Activated CD4-positive, alpha-beta memory T cell treated with anti-CD3 and anti-CD28 coated beads, Interleukin-2, amount 10 ng/mL, durations not matched to agents 7 days and 5 days (primary cell): ENCODE data around the gene CAPN2. TPM values are rescaled to one million over a fixed set of nuclear protein-coding genes. Genes with fewer than 3 reads are reported as not detected.
A peak's percentile ranks its signal among the peaks of the same experiment; 100 is the strongest.

Experiments used
- CTCF ChIA-PET: fragments of 350-600 bp; sonication (Branson Sonifier 250); formaldehyde crosslinking; loops from one replicate; lab custom pipeline; 2021; ENCODE audit warnings: antibody characterized with exemption, inconsistent platforms; lab: Charles Lee
- POLR2A ChIA-PET: fragments of 350-600 bp; sonication (Branson Sonifier 250); formaldehyde crosslinking; loops from one replicate; lab custom pipeline; 2021; ENCODE audit warnings: antibody characterized with exemption; lab: Charles Lee
- DNase-seq: peaks from one replicate; pipeline ENCODE4 v3.0.0-alpha.2; 2020
- H3K27ac Mint-ChIP-seq: one replicate; pipeline ENCODE4 v1.8.0; 2021; ENCODE audit warnings: mild to moderate bottlenecking, mixed read lengths
- H3K27me3 Mint-ChIP-seq: one replicate; pipeline ENCODE4 v1.8.0; 2021; ENCODE audit warnings: mixed read lengths
- H3K36me3 Mint-ChIP-seq: one replicate; pipeline ENCODE4 v1.8.0; 2021; ENCODE audit warnings: low read depth, mixed read lengths
- H3K4me1 Mint-ChIP-seq: one replicate; pipeline ENCODE4 v1.8.0; 2021; ENCODE audit warnings: mixed read lengths
- H3K4me3 Mint-ChIP-seq: one replicate; pipeline ENCODE4 v1.8.0; 2021; ENCODE audit warnings: mild to moderate bottlenecking, mixed read lengths
- H3K9me3 Mint-ChIP-seq: one replicate; pipeline ENCODE4 v1.8.0; 2021; ENCODE audit warnings: mixed read lengths
- total RNA-seq, 2 experiments: library from RNA; stranded (reverse); gene quantifications; one replicate each; pipeline ENCODE4 v1.2.3, GENCODE V29; 2021

Gene CAPN2
- total RNA-seq, 2 experiments from 2014 or later = 263 TPM

DNA sequence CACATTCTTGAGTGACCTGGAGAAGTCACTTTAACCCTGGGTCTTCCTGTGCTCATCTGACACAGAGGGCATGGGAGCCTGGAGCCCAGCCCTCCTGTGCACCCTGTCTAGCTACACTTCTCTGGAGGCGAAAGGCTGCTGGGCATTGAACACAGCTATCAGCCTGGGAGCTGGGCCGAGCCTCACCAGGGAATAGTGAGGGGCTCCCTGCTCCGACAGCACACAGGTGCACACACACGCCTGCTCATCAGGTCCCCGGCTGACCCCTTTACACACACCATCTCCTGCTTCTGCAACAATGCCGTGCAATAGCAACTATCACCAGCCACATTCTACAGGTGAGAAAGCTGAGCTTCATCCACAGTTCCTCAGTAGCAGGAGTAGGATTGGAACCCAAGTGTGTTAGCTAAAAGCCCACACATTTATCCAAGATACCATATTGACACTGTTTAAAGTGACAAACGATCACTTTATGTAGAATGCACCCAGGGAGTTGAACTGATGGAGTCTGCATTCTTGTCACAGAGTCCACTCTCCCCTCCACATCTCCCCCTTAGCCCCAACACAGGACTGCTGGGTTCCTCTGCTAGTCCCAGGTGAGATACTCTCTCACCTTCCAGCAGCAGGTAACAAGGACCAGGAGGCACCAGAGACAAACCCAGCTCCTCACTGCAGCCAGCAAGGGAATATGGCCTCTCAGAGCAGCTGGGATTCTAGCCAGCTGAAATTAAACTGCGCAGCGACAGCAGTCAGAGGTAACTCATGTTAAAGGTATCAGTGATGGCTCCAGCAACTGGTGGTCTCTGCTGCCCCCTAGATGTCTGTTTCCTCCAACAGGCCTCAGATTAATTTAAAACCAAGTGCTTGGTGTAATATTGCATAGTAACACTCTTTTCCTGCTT is 28.5 kb upstream of the CAPN2 start:
- Mint-ChIP-seq H3K27me3 (peaks cover 25% of the 10 kb centered on the region), H3K36me3 (no peaks in the 10 kb centered on the region), H3K4me1 (peaks cover under 1% of the 10 kb centered on the region), H3K27ac (no peak overlapping the region), H3K9me3 (no peaks in the 10 kb centered on the region), H3K4me3 (no peak overlapping the region)
- ChIA-PET POLR2A (no interaction called here), CTCF (interaction anchor here (0.7 to 2.2 kb wide), 7 partner anchors 9 to 557 kb away, joined by 3 to 20 read pairs (median 4); partner anchors contain the start of gene TLR5)
- peak; percentile 48 for DNase-seq

DNA sequence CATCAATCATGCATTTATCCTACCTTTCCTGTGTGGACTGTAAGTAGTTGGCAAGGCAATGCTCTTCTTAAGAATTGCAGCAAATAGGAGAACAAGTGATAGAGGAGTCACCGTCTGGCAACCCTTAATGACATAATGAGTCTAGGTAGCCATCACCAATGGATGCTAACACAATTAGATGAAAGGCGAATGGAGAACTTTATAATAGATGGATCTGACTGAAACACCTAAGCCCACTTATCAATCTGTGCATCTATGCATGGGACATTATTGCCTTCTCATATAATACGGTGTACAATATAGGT is 27.9 kb upstream of the CAPN2 start:
- no peaks in the 10 kb centered on the region for H3K36me3 Mint-ChIP-seq
- DNase-seq = no peak
- H3K9me3 Mint-ChIP-seq = no peaks in the 10 kb centered on the region
- H3K4me3 Mint-ChIP-seq = no peak overlapping the region
- ChIA-PET CTCF (interaction anchor here (1.0 to 2.2 kb wide), 3 partner anchors 8 to 550 kb away, joined by 3 to 20 read pairs (median 3); partner anchors contain the start of gene TLR5), POLR2A (no interaction called here)
- no peak overlapping the region for H3K27ac Mint-ChIP-seq
- peaks cover 1% of the 10 kb centered on the region for H3K4me1 Mint-ChIP-seq
- peaks cover 28% of the 10 kb centered on the region for H3K27me3 Mint-ChIP-seq

DNA sequence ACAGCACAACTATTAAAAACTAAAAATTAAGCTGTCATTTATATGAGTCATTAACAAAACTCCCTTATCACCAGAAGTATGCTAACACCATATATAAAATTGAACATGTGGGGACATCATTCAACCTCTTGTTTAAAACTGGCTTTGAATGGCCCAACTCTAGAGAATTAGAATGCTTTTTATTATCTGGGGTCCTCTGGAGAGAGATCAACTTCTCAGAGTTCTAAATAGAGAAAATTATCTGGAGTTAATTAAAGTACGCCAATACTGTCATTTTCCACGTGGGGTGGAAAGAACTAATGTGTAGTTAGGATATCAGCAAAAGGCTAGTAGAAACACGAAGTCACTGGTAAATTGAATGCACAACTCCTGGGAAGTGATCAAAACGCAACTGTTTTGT is 21.2 kb upstream of the CAPN2 start:
- H3K4me3 Mint-ChIP-seq = no peak overlapping the region
- H3K36me3 Mint-ChIP-seq = no peaks in the 10 kb centered on the region
- peaks cover 1% of the 10 kb centered on the region for H3K4me1 Mint-ChIP-seq
- ChIA-PET POLR2A (no interaction called here), CTCF (no interaction called here)
- DNase-seq = no peak
- H3K27ac Mint-ChIP-seq = no peak overlapping the region
- H3K9me3 Mint-ChIP-seq = no peaks in the 10 kb centered on the region
- H3K27me3 Mint-ChIP-seq = peaks cover 14% of the 10 kb centered on the region

DNA sequence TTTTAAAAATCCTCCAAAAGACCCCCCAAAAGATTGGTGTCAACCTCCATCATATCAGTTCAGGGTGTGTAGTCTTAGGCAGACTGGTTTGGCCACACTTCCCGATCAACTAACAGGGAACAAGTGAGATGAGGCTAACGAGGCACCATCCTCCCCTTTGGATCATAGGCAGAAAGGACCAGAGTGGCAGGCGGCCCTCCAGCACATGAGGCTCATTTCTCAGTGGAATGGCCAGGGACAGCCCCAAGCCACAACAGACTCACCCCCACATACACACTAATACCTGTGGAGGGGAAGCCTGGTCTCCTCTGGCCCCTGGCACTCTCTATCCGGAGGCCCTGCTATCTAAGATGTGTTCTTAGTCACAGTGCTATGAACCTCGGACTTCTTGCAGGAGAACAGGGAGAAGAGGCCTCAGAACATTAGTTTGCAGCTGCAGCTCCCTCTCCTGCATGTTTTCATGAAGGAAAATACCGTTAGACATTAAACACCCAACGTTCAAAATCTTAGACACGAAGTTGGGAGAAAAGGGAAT is 17.3 kb upstream of the CAPN2 start:
- Mint-ChIP-seq H3K4me1 (peaks cover 10% of the 10 kb centered on the region), H3K27me3 (peaks cover 2% of the 10 kb centered on the region), H3K9me3 (no peaks in the 10 kb centered on the region), H3K4me3 (no peak overlapping the region), H3K27ac (no peak overlapping the region), H3K36me3 (no peaks in the 10 kb centered on the region)
- ChIA-PET CTCF (interaction anchor here (0.9 to 2.8 kb wide), 11 partner anchors 8 to 564 kb away, joined by 3 to 21 read pairs (median 6); no protein-coding TSS in a partner anchor), POLR2A (interaction anchor here (0.9 kb wide), 1 partner anchor 9 kb away, joined by 3 read pairs; no protein-coding TSS in a partner anchor)
- DNase-seq = no peak

DNA sequence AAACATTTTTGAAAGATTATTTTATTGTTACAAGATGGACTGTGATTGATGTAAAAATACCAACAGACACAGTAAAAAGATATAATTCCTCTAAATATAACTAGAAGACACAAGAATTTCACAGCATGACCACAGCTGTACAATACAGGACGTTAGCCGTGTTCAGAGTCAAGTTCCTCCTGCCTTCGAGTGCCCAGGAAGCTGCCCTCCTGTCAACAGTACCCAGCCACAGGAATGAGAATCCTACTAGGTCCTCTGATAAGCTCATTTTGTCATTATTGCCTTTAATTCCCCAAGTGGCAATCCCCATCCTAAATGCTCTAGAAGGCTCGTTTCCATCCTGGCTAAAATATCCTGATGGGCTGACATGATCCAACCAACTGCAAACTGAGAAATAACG is 16.4 kb upstream of the CAPN2 start:
- H3K4me3 Mint-ChIP-seq = no peak overlapping the region
- ChIA-PET POLR2A (interaction anchor here (0.9 kb wide), 2 partner anchors 10 to 16 kb away, joined by 3 read pairs; partner anchors contain the start of gene CAPN2), CTCF (interaction anchor here (0.7 to 2.8 kb wide), 17 partner anchors 9 to 607 kb away, joined by 3 to 21 read pairs (median 6); no protein-coding TSS in a partner anchor)
- H3K27me3 Mint-ChIP-seq = peaks cover 2% of the 10 kb centered on the region
- H3K9me3 Mint-ChIP-seq = no peaks in the 10 kb centered on the region
- H3K27ac Mint-ChIP-seq = no peak overlapping the region
- DNase-seq = no peak
- H3K4me1 Mint-ChIP-seq = peaks cover 15% of the 10 kb centered on the region
- H3K36me3 Mint-ChIP-seq = no peaks in the 10 kb centered on the region

DNA sequence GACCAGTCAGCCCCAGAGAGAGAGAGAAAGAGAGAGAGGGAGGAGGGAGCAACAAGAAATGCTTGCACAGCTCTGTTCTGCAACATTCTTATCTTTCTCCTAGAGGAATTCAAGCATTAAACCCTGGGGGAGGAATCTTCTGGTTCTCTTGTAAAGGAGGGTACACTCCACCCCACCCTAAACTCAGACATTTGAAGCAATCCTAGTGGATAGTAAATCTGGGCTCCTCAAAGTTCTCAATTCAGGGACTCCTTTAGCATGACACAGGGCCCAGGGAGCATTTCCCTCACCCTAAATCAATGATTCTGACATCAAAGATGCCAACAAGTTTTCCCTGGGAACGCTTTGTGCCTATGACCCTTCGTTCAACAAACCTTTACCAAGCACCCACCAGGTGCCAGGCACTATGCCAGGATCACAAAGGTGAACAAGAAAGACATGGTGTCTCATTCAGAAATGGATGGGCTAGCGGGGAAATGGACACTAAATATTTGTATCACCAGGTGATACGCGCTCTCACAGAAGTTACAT is 11.9 kb upstream of the CAPN2 start:
- H3K27me3 Mint-ChIP-seq = no peaks in the 10 kb centered on the region
- H3K27ac Mint-ChIP-seq = no peak overlapping the region
- H3K4me1 Mint-ChIP-seq = peaks cover 27% of the 10 kb centered on the region

DNA sequence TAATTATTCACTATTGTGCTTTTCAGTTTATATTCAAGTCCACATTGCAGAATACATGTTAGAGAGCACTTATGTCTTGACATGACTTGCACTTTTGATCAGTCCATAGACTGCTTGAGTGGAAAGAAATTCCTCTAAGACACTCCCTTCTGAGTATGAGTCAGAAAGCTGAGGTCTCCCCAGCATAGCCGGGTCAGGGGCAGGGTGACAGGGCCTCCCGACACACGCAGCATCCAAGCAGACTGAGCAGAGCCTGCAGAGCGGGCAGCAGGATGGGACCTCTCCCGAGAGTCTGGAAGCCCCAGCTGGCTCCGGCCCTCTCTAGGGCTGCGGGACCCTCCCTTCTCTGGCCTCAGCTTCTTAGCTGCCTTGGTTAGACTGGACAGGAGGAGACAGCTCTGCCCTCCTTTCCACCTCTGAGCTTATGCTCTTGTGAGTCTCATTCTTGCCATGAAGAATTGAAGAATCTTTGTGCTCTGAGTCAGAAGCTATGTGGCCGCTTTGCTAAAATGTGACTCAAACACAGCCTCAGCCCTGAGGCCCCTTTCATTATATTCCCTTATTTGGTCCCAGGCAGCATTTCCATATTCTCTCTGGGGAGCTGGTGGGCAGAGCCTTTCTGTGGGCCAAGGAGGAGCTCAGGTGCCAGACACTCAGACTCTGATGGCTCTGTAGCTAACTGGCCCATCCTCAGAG is 11.2 kb upstream of the CAPN2 start:
- ChIA-PET CTCF (interaction anchor here (0.8 to 4.1 kb wide), 7 partner anchors 10 to 406 kb away, joined by 3 to 35 read pairs (median 3); partner anchors contain the start of genes CAPN2 and TP53BP2), POLR2A (interaction anchor here (1.0 to 3.6 kb wide), 4 partner anchors 11 to 48 kb away, joined by 3 to 22 read pairs (median 6); partner anchors contain the start of gene CAPN2)
- no peak overlapping the region for H3K27ac Mint-ChIP-seq
- H3K4me1 Mint-ChIP-seq = peaks cover 27% of the 10 kb centered on the region
- no peaks in the 10 kb centered on the region for H3K36me3 Mint-ChIP-seq
- no peaks in the 10 kb centered on the region for H3K27me3 Mint-ChIP-seq
- no peak for DNase-seq
- no peak overlapping the region for H3K4me3 Mint-ChIP-seq
- H3K9me3 Mint-ChIP-seq = no peaks in the 10 kb centered on the region

More for the DNA sequence above, 11.9 kb upstream of the CAPN2 start:
- ChIA-PET CTCF (interaction anchor here (0.8 to 4.1 kb wide), 6 partner anchors 11 to 406 kb away, joined by 3 to 35 read pairs (median 8); partner anchors contain the start of gene CAPN2), POLR2A (interaction anchor here (1.0 to 3.6 kb wide), 5 partner anchors 12 to 49 kb away, joined by 3 to 22 read pairs (median 5); partner anchors contain the start of gene CAPN2)
- Mint-ChIP-seq H3K4me3 (no peak overlapping the region), H3K36me3 (no peaks in the 10 kb centered on the region), H3K9me3 (no peaks in the 10 kb centered on the region)
- no peak for DNase-seq

DNA sequence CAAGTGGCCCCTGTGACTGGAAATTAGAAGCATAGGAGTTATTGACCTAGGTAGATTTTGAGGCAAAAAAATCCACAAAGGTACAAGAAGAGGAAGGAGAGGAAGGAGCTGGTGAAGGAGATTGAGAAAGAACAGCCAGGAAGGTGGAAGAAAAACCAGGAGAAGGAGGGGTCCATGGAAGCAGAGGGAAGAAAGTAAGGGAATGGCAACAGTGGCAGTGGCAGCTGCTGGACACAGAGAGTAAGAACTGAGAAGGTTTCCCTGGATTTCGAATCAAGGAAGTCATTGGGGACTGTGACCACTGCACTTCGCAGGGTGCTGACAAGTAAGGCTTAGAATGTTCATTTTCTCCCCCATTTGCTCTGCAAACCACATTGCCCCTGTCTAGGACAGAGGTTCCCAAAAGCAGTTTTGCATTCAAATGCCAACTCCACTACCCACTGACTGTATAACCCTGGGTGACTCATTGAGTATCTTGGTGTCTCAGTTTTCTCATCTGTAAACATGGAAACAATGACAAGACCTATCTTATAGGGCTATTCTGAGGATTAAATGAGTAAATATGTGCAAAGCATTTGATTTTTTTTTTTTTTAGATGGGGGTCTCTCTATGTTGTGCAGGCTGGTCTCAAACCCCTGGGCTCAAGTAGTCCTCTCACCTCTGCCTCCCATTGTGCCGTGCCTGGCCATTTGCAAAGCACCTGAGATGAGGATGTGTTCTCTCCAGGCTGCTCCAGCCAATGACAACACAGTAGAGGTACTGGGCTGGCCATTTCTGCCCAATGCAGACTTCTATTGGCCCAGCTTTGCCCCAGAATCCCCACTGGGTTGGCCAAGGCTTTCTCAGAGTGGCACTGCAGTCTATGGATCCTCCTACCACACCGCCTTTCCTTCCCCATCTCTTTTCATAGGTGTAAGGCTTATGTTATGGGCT is 9.3 kb upstream of the CAPN2 start:
- CTCF ChIA-PET = interaction anchor here (2.8 to 2.9 kb wide), 2 partner anchors 8 to 47 kb away, joined by 14 to 29 read pairs; partner anchors contain the start of gene CAPN2
- Mint-ChIP-seq H3K9me3 (no peaks in the 10 kb centered on the region), H3K4me1 (peaks cover 39% of the 10 kb centered on the region), H3K36me3 (no peaks in the 10 kb centered on the region), H3K27ac (no peak overlapping the region), H3K4me3 (no peak overlapping the region), H3K27me3 (peaks cover under 1% of the 10 kb centered on the region)
- no peak for DNase-seq
- POLR2A ChIA-PET = no interaction called here

DNA sequence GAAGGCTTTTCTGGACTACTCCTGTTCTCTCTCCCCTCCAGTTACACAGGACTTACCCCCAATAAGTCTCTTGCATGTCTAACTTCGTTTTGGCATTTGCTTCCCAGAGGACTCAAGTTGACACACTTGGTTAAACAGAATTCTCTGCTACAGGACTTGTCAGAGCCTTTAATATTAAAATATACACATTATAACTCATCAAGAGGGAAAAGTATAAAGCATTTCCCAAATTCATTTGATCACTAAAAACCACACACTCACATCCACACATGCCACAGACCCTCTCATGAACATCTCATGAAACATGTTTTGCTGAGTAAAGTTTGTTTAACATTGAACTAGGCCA is 8.7 kb upstream of the CAPN2 start:
- peaks cover 35% of the 10 kb centered on the region for H3K4me1 Mint-ChIP-seq
- H3K27ac Mint-ChIP-seq = no peak overlapping the region
- H3K27me3 Mint-ChIP-seq = peaks cover 2% of the 10 kb centered on the region
- DNase-seq = no peak
- CTCF ChIA-PET = interaction anchor here (5.6 kb wide), 1 partner anchor 46 kb away, joined by 33 read pairs; no protein-coding TSS in a partner anchor
- H3K4me3 Mint-ChIP-seq = no peak overlapping the region
- H3K9me3 Mint-ChIP-seq = no peaks in the 10 kb centered on the region
- no peaks in the 10 kb centered on the region for H3K36me3 Mint-ChIP-seq
- POLR2A ChIA-PET = no interaction called here

DNA sequence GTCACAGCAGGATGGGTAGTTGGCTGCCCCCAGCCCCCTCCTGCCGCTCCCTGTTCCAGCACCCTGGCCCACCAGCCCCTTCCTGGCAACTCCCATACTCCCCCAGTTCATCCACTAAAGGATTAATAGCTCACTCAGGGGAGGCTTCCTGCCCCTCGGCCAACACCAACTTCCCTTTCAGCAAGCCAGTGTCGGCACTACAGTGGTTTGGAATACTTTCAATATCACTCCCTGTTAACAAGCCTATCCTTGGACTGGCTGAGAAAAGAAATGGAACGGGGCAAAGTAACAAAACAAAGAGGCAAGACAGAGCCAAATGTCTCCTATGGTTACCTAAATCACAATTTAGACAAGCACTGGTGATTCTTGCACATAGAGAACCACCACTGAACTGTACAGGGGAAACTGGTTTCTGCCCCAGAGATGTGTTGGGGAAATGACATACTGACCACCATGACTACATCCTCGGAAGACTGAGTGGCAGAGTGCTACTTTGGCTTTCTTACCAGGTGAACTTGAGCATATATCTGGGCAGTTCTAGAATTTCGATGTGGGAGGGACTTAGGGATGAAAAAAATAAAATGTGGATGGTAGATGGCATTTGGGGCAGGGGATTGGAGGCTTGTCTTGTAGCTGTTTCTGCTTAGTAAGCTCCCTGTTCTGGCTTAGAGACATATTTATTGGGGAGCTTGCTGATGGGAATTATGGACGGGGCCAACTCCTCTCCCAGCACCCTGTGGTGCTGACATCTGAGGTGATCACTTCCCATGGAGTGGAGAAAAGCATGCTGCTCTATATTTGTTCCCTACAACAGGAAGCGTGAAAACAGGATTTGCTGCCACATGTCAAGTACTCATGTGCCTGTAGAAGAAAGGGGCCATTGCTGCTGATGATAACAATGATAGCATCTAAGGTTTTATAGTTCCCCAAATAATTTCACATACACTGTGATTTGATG is 7.1 kb upstream of the CAPN2 start:
- ChIA-PET POLR2A (interaction anchor here (1.3 kb wide), 1 partner anchor 12 kb away, joined by 5 read pairs; no protein-coding TSS in a partner anchor), CTCF (interaction anchor here (1.2 to 5.6 kb wide), 2 partner anchors 12 to 44 kb away, joined by 3 to 33 read pairs; no protein-coding TSS in a partner anchor)
- H3K4me3 Mint-ChIP-seq = no peak overlapping the region
- H3K36me3 Mint-ChIP-seq = no peaks in the 10 kb centered on the region
- H3K4me1 Mint-ChIP-seq = peaks cover 31% of the 10 kb centered on the region
- no peaks in the 10 kb centered on the region for H3K9me3 Mint-ChIP-seq
- H3K27ac Mint-ChIP-seq = no peak overlapping the region
- peaks cover 6% of the 10 kb centered on the region for H3K27me3 Mint-ChIP-seq
- DNase-seq = no peak
